Inflammatory macrophage treated with lipopolysaccharide for 4 hours (primary cell): Measurements from ENCODE around the gene ZNF277.
"Not testable (repeated sequence)": the region's sequence is repeated elsewhere in the genome, so short reads cannot be mapped to it uniquely, and the experiment has no call there.

ENCODE experiments used
- DNase-seq: peaks from one replicate; pipeline ENCODE4 v3.0.0-alpha.2; 2020

ZNF277 gene

DNA sequence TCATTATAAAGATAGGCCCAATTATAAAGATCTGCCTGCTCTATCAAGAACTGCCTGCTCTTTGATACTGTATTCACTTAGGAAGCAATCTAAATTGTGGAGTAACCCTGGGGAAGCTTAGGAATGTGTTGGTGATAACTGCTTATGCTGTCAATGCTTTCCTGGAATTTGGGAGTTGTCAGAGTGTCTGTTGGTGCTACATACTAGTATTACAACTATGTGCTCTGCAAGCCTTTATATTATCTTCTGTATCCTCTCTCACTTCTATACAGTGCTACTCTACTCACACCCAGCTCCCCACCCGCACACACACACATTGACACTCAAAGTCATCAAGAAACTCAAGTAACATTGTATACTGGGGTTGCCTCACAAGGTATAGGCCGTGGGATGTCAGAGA lies 6.1 kb downstream of the ZNF277 start:
- DNase-seq: no peak

DNA sequence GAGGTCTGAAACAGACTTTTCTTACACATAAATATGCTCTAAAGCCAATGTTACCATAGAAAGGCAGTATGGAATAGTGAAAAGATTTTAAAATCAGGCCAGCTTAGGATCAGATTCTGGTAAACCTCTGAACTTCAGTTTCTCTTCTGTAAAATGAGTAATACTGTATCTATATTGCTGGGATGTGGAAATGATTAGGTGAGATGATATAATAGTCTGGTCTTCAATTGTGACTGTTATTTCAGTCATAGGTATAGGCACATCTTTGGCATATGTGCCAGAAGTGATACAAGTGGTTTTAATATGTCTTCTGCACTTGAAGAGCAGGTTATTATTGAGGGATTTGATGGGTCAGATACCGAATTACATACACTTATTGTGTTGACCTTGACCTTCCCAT lies 7.2 kb downstream of the ZNF277 start:
- DNase-seq: peak; percentile 32

GRCh38 chr7:112214268-112214667 lies 7.8 kb downstream of the ZNF277 start:
- DNase-seq: no peak

DNA sequence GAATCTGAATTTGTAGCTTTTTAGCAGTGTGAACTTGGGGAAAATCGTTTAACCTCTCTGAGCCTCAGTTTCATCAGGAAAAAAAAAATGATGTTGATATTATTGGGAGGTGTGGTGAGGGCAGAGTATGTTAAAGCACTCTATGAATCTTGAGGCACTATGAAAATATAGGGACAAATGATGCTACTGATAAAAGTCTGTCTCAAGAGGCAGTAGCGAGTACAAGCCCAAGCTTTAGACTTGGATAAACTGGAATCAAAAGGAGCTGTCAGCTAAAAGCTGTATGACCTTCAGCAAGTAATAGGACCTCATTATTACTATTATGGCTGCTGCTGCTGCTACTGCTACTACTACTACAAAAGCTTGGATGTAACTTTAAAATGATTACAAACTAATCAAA lies 8.4 kb downstream of the ZNF277 start:
- DNase-seq: no peak

- DNase-seq: no peak
Measured at GRCh38 chr7:112215787-112216186, 9.3 kb downstream of the ZNF277 start.

GRCh38 chr7:112220877-112221434 lies 14.5 kb downstream of the ZNF277 start:
- DNase-seq: no peak

GRCh38 chr7:112223310-112223709 lies 16.8 kb downstream of the ZNF277 start:
- no peak for DNase-seq

GRCh38 chr7:112224186-112224585 lies 17.7 kb downstream of the ZNF277 start:
- DNase-seq: no peak

GRCh38 chr7:112225006-112225405 lies 18.5 kb downstream of the ZNF277 start:
- DNase-seq: no peak

DNA sequence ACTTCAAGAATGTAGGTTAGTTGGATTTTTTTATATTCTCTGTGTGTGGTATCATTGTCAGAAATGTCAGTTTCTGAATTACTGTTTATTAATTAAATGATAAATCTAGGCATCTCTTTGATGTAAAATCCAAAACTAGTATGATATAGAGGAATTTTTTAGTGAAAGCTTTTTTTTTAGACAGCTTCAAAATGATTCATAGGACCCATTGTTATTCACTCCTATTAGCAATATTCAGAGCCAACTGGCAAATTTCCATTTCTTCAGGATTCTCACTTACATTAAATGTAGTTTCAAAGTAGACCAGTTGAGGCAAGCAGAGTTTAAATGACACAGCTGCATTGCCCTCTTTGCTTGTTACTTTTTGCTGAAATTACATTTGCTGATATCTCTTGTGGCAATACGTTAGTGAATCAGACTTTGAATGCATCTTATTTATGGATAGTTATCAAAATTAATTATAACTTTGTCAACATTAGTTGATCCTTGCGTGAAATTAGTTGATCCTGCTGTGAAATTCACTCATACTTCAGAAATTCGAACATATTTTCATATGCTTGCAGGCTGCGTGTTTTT lies 20.3 kb downstream of the ZNF277 start:
- DNase-seq: no peak

GRCh38 chr7:112228632-112229031 lies 22.1 kb downstream of the ZNF277 start:
- DNase-seq: no peak

DNA sequence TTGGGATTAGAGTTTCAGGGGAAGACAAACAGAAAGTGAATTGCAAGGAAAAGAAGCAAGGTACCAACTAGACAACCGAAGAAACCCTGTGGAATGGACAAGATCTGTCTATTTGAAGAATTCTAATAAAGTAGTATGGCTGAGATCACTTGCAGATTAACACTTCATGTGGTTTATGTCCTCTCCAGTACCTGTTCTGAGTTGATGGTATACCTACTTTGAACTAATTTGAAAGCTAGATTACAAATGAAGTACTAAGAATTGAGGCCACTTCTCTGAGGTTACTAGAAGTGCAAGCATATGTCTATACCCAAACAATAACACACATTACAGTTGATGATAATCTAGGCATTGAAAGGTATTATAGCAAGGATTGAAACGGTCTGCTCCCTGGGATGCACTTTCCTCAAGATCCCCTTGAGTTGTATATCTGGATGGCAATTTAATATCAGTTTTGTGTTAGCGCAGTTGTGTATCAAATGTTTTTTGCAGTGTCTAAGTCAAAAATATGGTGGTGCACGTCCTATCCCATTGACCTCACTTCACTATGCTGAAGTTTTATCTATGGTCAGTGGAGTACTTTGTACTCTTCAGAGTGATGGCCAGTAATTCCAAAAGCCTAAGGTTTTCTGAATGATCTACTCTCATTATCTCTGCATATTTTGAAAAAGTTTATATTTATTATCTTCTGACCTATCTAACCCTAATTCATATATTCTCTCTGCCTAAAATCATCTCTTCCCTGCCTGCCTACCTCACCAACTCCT lies 25.9 kb downstream of the ZNF277 start:
- no peak for DNase-seq

DNA sequence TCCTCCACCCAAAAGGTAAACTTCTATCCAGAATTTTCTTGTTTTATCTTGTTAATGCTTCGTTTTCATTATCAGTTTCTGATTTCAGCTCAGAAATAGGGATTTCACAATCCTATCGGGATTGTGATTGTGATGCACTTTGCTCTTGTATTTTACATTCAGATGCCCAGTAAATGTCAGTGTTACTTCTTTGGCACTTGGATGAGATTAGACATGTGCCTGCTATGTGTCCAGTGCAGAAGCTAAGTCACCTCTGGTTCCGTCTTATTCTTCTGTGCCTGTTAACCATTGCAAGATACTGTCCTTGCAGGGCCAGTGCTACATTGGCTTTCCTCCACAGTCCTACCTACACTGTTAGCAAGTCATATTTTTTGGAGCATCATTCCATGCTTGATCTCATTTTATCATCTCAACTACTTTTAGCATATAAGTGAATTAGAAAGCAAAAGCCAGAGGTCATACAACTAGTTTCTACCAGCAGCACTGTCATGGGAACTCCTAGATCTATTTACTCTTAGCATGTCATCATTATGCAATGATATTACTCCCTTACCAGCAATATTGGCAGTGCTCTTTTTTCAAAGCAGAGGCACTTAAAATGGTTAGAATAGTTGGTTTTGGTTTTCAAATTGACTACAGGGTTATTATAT lies 26.7 kb downstream of the ZNF277 start:
- peak; percentile 58 for DNase-seq

DNA sequence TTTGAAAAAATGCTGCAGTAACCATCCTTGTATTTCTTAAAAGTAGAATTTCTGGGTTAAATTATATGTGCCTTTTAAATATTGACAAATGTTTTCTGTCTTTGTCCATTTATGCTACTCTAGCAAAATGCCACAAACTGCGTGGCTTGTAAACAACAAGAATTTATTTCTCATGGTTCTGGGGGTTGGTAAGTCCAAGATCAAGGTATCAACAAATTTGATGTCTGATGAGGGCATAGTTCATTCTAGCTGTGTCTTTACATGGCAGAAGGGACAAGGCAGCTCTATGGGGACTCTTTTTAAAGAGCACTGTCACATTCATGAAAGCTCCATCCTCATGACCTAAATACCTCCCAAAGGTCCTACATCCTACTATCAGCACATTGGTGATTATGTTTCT lies 27.7 kb downstream of the ZNF277 start:
- DNase-seq: no peak

- no peak for DNase-seq
Measured at GRCh38 chr7:112236597-112236996, 30.1 kb downstream of the ZNF277 start.

GRCh38 chr7:112238330-112238729 lies 31.8 kb downstream of the ZNF277 start:
- DNase-seq: no peak

GRCh38 chr7:112238852-112239610 lies 32.5 kb downstream of the ZNF277 start:
- no peak for DNase-seq

DNA sequence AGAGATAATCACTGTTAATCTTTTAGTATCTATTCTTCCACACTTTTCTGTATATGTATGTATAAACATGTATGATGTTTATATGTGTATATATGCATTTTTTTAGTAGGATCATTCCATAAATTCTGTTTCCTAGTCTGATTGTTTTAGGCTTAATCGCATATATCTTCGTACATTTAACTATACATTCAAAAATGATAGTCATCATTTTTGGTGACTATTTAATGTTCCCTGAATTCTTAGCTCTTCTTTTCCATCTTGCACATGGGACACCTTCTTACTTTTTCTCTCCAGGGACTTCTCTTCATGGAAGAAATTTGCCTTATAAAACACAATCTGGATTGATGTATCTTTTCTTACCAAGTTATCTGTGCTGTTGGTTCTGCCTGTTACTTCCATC lies 42.1 kb downstream of the ZNF277 start:
- no peak for DNase-seq

GRCh38 chr7:112249967-112250366 lies 43.5 kb downstream of the ZNF277 start:
- not testable (repeated sequence) for DNase-seq

GRCh38 chr7:112252141-112252540 lies 45.6 kb downstream of the ZNF277 start:
- DNase-seq: no peak

GRCh38 chr7:112252691-112253090 lies 46.2 kb downstream of the ZNF277 start:
- DNase-seq: no peak

DNA sequence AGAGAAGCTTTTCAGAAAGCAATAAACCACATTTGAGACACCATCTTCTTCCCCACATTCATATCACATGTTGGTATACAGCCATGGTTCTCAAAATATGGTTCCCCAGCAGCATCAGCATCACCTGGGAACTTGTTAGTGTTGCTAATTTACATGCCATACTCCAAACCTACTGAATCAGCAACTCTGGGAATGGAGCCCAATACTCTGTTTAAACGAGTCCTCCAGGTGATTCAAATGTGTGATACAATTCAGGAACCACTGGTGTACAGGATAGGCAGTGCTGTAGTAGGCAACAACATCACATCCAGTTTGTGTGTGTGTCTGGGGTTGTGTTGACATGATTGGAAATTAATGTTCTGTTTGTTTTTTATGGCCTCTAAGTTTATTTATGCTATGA lies 47.7 kb downstream of the ZNF277 start:
- DNase-seq: no peak

DNA sequence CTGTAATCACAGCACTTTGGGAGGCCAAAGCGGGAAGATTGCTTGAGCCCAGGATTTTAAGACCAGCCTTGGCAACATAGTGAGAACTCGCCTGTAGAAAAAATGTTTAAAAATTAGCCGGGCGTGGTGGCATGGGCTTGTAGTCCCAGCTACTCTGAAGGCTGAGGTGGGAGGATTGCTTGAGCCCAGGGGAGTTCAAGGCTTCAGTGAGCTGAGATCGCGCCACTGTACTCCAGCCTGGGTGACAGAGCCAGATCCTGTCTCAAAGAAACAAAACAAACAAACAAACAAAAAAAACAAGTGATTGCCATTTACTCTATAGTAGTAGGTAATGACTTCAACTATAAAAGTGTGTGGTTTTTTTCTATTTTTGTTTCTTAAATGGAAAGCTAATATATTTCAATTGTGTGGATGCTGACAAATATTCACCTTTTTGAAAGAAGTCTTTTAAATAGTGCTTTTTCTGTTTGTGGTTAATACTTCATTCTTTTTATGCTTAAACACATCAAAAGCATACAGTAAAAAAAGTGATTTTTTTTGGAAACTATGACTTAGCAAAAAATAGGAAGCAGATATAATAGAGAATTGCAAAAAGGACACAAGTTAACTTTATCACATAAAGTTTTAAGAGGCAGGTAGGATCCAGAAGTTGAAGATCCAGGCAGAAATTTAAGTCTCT lies 48.4 kb downstream of the ZNF277 start:
- no peak for DNase-seq
